22Rv1 (cell line): ENCODE results near the gene MEGF11.

ENCODE experiments used
- H3K27ac ChIP-seq: fragments of 450-650 bp; 2 replicates; pipeline ENCODE4 v1.5.1; 2017
- CTCF ChIP-seq: fragments of 450-650 bp; IDR thresholded peaks from 2 replicates; pipeline ENCODE4 v1.5.1; 2017; ENCODE audit warnings: mild to moderate bottlenecking
- ZFX ChIP-seq: fragments of 450-650 bp; IDR thresholded peaks from 2 replicates; pipeline ENCODE4 v1.6.1; 2017; ENCODE audit warnings: antibody characterized with exemption, borderline replicate concordance

MEGF11 gene

GRCh38 chr15:66018488-66018797 is 235.1 kb downstream of the MEGF11 start:
- no peak overlapping the region for H3K27ac ChIP-seq
- TF ChIP-seq ZFX (no peak), CTCF (no peak)

DNA sequence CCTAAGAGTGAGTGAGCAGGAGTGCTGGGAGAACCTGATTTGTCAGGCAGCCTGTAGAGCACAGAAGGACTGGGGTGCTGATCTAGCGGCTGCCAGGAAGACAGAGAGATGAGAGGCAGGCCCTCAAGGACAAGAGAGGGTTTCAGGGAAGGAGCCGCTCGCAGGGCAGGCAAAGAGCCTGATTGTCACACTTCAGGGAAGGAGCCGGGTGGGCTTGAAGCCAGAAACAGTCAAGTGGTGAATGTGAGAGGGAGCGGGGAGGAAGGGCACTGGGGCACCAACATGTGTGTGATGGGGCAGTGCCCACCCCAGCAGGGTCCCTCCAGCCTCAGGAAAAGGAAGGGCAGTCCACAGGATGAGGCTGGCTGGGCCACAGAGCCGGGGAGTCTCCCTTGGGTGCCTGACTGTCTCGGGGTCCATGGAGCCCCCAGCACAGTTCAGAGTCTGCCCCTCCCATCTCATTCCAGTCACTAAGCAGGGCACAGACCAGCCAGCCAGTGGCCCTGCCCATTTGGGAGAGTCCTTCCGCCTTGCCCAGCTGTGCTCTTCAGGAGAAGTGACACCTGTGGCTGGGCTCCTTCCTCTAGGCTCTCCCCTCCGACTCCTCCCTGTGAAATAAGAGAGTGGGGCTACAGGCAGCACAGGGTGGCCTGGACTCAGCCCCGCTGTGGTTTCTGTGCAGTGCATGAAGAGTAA is 235.6 kb downstream of the MEGF11 start:
- no peak for TF ChIP-seq CTCF
- no peak for TF ChIP-seq ZFX
- H3K27ac ChIP-seq: no peak overlapping the region

DNA sequence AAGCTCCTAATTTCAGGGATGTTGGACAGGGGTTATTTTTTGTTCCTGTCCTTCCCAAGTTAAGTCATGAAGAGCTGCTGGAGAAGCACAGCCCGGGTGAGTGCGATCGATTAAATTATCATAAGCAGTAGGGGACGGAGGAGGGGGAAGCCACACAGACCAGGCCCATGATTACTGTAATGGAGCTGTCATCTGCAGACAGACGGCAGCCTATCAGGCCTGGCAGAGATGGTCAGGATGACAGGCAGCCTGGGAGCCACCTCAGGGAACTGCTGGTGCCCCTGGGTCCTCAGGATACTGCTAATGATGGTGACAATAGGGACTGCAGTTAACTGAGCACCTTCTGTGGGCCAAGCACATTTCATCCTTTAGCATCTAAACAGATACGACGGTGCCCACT is 236.6 kb downstream of the MEGF11 start:
- H3K27ac ChIP-seq: no peak overlapping the region
- no peak for TF ChIP-seq ZFX
- no peak for TF ChIP-seq CTCF

GRCh38 chr15:66016199-66016598 is 237.4 kb downstream of the MEGF11 start:
- TF ChIP-seq ZFX (no peak), CTCF (0 out of 2 replicates have a peak, but pooled peaks have one; percentile 12)
- H3K27ac ChIP-seq: no peak overlapping the region

- H3K27ac ChIP-seq: no peak overlapping the region
- no peak for TF ChIP-seq CTCF
- no peak for TF ChIP-seq ZFX
Observed at GRCh38 chr15:66014635-66015182, 238.8 kb downstream of the MEGF11 start.

GRCh38 chr15:66014022-66014421 is 239.5 kb downstream of the MEGF11 start:
- TF ChIP-seq CTCF (no peak), ZFX (no peak)
- no peak overlapping the region for H3K27ac ChIP-seq

DNA sequence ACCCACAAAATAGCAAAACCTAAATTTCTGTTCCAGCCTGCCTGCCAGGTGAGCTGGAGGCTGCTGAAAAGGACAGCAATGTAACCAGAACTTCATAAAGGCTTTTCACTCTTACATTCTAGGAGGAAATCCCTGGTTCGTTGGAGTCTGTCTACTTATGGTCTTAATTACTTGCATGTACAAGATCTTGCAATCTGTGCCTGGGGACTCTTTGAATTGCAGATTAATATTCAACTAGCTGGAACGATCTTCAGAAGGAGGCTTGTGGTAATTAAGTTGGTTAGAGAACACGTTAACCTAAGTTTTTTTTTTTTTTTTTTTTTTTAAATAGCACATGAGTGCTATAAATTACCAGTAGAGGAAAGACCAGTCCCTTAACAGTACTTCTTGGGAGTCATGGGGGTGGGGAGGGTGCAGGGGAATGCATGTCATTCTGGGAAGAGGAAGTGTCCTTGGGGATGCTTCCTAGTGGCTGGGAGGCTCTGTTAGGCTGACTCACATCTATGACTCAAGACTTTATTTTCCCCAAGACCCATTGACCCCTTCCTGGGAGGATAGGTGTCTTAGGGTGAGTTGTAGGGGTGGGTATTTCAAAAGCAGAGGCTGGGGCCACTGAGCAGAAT is 244.5 kb downstream of the MEGF11 start:
- H3K27ac ChIP-seq: no peak overlapping the region
- TF ChIP-seq ZFX (no peak), CTCF (no peak)
